ENCODE results near the gene SLC26A6. TPM values are rescaled to one million over a fixed set of nuclear protein-coding genes. Genes with fewer than 3 reads are reported as not detected.

SLC26A6 gene
- total RNA-seq, 1 experiment from 2014 or later = 36.3 TPM

DNA sequence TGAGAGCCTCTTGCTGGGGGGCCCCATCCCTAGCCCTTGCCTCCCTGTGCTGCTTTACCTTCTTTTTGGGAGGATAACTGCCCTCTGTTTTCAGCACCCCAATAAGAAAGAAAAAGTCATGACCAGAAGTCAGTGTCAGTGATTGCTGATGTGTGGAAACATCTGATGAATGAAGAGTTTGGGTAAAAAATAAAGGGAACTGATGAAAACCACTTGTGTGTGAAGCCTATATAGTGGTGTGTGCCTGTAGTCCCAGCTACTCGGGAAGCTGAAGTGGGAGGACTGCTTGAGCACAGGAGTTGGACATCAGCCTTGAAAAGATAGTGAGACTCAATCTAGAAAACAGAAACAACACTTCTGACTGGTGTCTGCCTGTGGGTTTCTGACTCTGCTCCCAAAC lies 37.3 kb upstream of the SLC26A6 start:
- ChIA-PET CTCF (no interaction called here), POLR2A (no interaction called here)
- no peaks in the 10 kb centered on the region for H3K9me3 ChIP-seq (ENCODE audit: control insufficient read depth, insufficient read depth, low read depth, low read length)
- H3K4me1 ChIP-seq (ENCODE audit: control insufficient read depth, insufficient read depth, low read length) = no peaks in the 10 kb centered on the region
- no peaks in the 10 kb centered on the region for H3K36me3 ChIP-seq (ENCODE audit: control insufficient read depth, insufficient read depth, low read length)
- H3K27me3 ChIP-seq (ENCODE audit: control insufficient read depth, insufficient read depth, low read length) = no peaks in the 10 kb centered on the region
- DNase-seq (ENCODE audit: low read depth, low spot score) (no peak), ATAC-seq (no peak)
- in situ Hi-C loops (cut with HindIII; ENCODE audit: low pct_unique_long_range_greater_than_20kb, low sequenced_read_pairs) (no loop called here), intact Hi-C loops (cut with micrococcal nuclease; ENCODE audit: unreplicated experiment) (no loop called here)
- no TSS peak for BruUV-seq (replicated peaks)
- H3K27ac ChIP-seq (ENCODE audit: low read length) = no peak overlapping the region
- TF ChIP-seq, protein P1, sequence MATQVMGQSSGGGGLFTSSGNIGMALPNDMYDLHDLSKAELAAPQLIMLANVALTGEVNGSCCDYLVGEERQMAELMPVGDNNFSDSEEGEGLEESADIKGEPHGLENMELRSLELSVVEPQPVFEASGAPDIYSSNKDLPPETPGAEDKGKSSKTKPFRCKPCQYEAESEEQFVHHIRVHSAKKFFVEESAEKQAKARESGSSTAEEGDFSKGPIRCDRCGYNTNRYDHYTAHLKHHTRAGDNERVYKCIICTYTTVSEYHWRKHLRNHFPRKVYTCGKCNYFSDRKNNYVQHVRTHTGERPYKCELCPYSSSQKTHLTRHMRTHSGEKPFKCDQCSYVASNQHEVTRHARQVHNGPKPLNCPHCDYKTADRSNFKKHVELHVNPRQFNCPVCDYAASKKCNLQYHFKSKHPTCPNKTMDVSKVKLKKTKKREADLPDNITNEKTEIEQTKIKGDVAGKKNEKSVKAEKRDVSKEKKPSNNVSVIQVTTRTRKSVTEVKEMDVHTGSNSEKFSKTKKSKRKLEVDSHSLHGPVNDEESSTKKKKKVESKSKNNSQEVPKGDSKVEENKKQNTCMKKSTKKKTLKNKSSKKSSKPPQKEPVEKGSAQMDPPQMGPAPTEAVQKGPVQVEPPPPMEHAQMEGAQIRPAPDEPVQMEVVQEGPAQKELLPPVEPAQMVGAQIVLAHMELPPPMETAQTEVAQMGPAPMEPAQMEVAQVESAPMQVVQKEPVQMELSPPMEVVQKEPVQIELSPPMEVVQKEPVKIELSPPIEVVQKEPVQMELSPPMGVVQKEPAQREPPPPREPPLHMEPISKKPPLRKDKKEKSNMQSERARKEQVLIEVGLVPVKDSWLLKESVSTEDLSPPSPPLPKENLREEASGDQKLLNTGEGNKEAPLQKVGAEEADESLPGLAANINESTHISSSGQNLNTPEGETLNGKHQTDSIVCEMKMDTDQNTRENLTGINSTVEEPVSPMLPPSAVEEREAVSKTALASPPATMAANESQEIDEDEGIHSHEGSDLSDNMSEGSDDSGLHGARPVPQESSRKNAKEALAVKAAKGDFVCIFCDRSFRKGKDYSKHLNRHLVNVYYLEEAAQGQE (IDR thresholded peaks at IDR 0.05; ENCODE audit: insufficient read depth in 1 of 2, low read depth in 2 of 2, low read length in 1 of 2) = no peak
- no peak for TF ChIP-seq POLR2AphosphoS5 (IDR thresholded peaks at IDR 0.05; ENCODE audit: low read depth, low read length)
- TF ChIP-seq SIN3A (IDR thresholded peaks at IDR 0.05; ENCODE audit: borderline replicate concordance, insufficient read depth, low read depth, low read length) = no peak
- no peak for TF ChIP-seq TCF7L2 (IDR thresholded peaks at IDR 0.05; ENCODE audit: low read depth, low read length)
- no peak for TF ChIP-seq CTCF (IDR thresholded peaks at IDR 0.05)
- no peak overlapping the region for H3K4me3 ChIP-seq (ENCODE audit: low read depth in 2 of 2, low read length in 2 of 2)

GRCh38 chr3:48664929-48665328 lies 29.7 kb upstream of the SLC26A6 start:
- ChIA-PET CTCF (no interaction called here), POLR2A (interaction anchor here (0.8 kb wide), 1 partner anchor 229 kb away, joined by 11 read pairs; no protein-coding TSS in a partner anchor)
- intact Hi-C loops (cut with micrococcal nuclease; ENCODE audit: unreplicated experiment) (no loop called here), in situ Hi-C loops (cut with HindIII; ENCODE audit: low pct_unique_long_range_greater_than_20kb, low sequenced_read_pairs) (no loop called here)
- Histone ChIP-seq H3K9me3 (ENCODE audit: control insufficient read depth, insufficient read depth, low read depth, low read length) (no peaks in the 10 kb centered on the region), H3K4me3 (ENCODE audit: low read depth in 2 of 2, low read length in 2 of 2) (no peak overlapping the region), H3K27ac (ENCODE audit: low read length) (no peak overlapping the region), H3K36me3 (ENCODE audit: control insufficient read depth, insufficient read depth, low read length) (no peaks in the 10 kb centered on the region), H3K4me1 (ENCODE audit: control insufficient read depth, insufficient read depth, low read length) (no peaks in the 10 kb centered on the region), H3K27me3 (ENCODE audit: control insufficient read depth, insufficient read depth, low read length) (no peaks in the 10 kb centered on the region)
- ATAC-seq (no peak), DNase-seq (ENCODE audit: low read depth, low spot score) (no peak)
- no peak for TF ChIP-seq CTCF (IDR thresholded peaks at IDR 0.05)
- BruUV-seq (replicated peaks) = no TSS peak

GRCh38 chr3:48664313-48664644 lies 29.0 kb upstream of the SLC26A6 start:
- intact Hi-C loops (cut with micrococcal nuclease; ENCODE audit: unreplicated experiment) (no loop called here), in situ Hi-C loops (cut with HindIII; ENCODE audit: low pct_unique_long_range_greater_than_20kb, low sequenced_read_pairs) (no loop called here)
- Histone ChIP-seq H3K4me3 (ENCODE audit: low read depth in 2 of 2, low read length in 2 of 2) (peak overlapping the region; percentile 52 to 61; a peak in 3 of 4 replicates), H3K4me1 (ENCODE audit: control insufficient read depth, insufficient read depth, low read length) (no peaks in the 10 kb centered on the region), H3K36me3 (ENCODE audit: control insufficient read depth, insufficient read depth, low read length) (no peaks in the 10 kb centered on the region), H3K27me3 (ENCODE audit: control insufficient read depth, insufficient read depth, low read length) (no peaks in the 10 kb centered on the region), H3K27ac (ENCODE audit: low read length) (peak overlapping the region; percentile 88), H3K9me3 (ENCODE audit: control insufficient read depth, insufficient read depth, low read depth, low read length) (no peaks in the 10 kb centered on the region)
- TF ChIP-seq POLR2AphosphoS5 (IDR thresholded peaks at IDR 0.05; ENCODE audit: low read depth, low read length) (no peak), CTCF (IDR thresholded peaks at IDR 0.05) (no peak), TCF7L2 (IDR thresholded peaks at IDR 0.05; ENCODE audit: low read depth, low read length) (no peak), SIN3A (IDR thresholded peaks at IDR 0.05; ENCODE audit: borderline replicate concordance, insufficient read depth, low read depth, low read length) (no peak)
- TF ChIP-seq, protein P1 (IDR thresholded peaks at IDR 0.05; ENCODE audit: insufficient read depth in 1 of 2, low read depth in 2 of 2, low read length in 1 of 2) = no peak
- TSS peak; percentile 80 for BruUV-seq (replicated peaks)
- CTCF ChIA-PET = no interaction called here
- POLR2A ChIA-PET = no interaction called here
- DNase-seq (ENCODE audit: low read depth, low spot score) (no peak), ATAC-seq (no peak)
